OCI-LY7 (cell line): ENCODE results near the gene ERGIC2.

Experiments
- EZH2phosphoT487 ChIP-seq: fragments of 200-600 bp; sonication (generic); IDR thresholded peaks from 2 replicates; pipeline ENCODE4 v1.6.1; 2018; ENCODE audit warnings: low read depth, borderline replicate concordance, mild to moderate bottlenecking, mixed run types, antibody characterized with exemption, low read length, moderate library complexity, mixed read lengths
- TF ChIP-seq, protein P1 (sequence below): fragments of 200-600 bp; sonication (generic); conservative IDR thresholded peaks from 2 replicates; pipeline ENCODE4 v1.5.1; 2014; ENCODE audit warnings: mild to moderate bottlenecking, antibody characterized with exemption, low read length, moderate library complexity, mixed read lengths

DNA sequence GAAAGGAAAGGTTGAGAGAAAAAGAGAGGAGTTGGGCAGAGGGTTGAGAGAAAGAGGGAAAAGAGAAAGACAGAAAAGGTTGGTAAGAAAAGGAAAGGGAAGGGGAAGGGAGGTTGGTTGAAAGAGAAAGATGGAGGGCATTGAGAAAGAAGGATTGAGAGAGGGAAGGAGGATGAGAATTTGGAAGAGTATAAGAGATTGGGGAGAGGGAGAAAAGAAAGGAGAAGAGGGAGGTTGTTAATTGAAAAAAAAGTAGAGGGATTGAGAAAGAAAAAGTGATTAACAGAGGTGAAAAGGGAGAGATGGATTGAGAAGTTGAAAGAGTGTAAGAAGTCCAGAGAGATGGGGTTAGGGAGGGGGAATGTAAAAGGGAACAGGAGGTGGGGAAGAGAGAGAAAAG lies 21.5 kb upstream of the ERGIC2 start:
- TF ChIP-seq, protein P1, sequence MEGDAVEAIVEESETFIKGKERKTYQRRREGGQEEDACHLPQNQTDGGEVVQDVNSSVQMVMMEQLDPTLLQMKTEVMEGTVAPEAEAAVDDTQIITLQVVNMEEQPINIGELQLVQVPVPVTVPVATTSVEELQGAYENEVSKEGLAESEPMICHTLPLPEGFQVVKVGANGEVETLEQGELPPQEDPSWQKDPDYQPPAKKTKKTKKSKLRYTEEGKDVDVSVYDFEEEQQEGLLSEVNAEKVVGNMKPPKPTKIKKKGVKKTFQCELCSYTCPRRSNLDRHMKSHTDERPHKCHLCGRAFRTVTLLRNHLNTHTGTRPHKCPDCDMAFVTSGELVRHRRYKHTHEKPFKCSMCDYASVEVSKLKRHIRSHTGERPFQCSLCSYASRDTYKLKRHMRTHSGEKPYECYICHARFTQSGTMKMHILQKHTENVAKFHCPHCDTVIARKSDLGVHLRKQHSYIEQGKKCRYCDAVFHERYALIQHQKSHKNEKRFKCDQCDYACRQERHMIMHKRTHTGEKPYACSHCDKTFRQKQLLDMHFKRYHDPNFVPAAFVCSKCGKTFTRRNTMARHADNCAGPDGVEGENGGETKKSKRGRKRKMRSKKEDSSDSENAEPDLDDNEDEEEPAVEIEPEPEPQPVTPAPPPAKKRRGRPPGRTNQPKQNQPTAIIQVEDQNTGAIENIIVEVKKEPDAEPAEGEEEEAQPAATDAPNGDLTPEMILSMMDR, result no peak
- TF ChIP-seq EZH2phosphoT487, result no peak
